ENCODE data around the gene TSPYL1. TPM values are rescaled to one million over a fixed set of nuclear protein-coding genes. Genes with fewer than 3 reads are reported as not detected.
"Not testable (repeated sequence)": the region's sequence is repeated elsewhere in the genome, so short reads cannot be mapped to it uniquely, and the experiment has no call there.

TSPYL1 gene
- polyA plus RNA-seq, 4 donors: 90.7 to 105 (median 102) TPM

DNA sequence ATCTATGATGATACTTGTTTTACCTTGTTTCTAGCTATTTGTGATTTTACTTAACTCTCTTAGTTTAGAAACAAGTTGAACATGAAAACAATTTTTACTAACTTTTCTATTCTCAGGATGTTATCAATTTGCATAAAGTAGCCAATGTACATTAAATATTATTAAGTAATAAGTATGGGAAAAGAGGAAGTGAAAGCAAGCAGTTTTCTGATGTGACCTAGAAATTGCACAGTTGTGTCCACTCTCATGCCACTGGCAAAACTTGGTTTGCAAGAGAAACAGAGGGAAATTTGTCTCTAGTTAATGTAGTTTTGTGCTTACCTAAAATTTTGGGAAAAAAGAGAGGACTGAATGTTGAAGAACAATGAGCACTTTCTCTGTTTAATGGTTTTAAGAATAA, 19.2 kb upstream of the TSPYL1 start:
- DNase-seq (ENCODE audit: low read depth in 4 of 4, low spot score in 2 of 4): no peak

DNA sequence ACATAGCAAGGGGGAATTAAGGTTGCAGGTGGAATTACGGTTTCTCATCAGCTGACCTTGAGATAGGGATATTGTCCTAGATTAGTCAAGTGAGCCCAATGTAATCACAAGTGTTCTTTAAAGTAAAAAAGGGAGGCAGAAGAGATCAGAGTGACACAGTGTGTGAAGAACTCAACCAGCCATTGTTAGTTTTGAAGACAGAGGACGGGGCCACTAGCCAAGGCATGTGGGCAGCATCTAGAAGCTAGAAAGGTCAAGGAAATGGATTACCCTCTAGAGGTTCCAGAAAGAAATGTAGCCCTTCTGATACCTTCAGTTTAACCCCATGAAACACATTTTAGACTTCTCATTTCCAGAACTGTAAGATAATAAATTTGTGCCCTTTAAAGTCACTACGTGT, 18.5 kb upstream of the TSPYL1 start:
- no peak for DNase-seq (ENCODE audit: low read depth in 4 of 4, low spot score in 2 of 4)

DNA sequence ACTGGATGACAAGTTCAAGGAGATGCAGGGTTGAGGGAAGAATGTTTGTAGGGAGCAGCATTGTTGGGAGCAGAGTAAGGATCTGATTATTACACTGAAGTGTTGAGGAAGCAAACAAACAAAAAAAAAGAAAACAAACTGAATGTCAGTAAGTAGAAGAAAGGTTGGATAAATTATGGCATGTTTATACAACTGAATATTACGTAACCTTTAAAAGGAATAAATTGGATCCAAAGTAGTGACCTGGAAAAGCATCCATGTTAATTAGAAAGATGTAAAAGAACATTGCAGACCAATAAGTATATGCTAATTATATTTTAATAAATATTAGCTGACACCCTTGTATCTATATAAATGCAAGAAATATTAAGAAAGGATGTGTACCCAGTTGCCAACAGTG, 12.8 kb upstream of the TSPYL1 start:
- no peak for DNase-seq (ENCODE audit: low read depth in 4 of 4, low spot score in 2 of 4)

- no peak for DNase-seq (ENCODE audit: low read depth in 4 of 4, low spot score in 2 of 4)
Measured at GRCh38 chr6:116291701-116292396, 12.1 kb upstream of the TSPYL1 start.

- no peak for DNase-seq (ENCODE audit: low read depth in 4 of 4, low spot score in 2 of 4)
Measured at GRCh38 chr6:116290799-116291198, 11.1 kb upstream of the TSPYL1 start.

GRCh38 chr6:116289876-116290275, 10.1 kb upstream of the TSPYL1 start:
- DNase-seq (ENCODE audit: low read depth in 4 of 4, low spot score in 2 of 4): no peak

DNA sequence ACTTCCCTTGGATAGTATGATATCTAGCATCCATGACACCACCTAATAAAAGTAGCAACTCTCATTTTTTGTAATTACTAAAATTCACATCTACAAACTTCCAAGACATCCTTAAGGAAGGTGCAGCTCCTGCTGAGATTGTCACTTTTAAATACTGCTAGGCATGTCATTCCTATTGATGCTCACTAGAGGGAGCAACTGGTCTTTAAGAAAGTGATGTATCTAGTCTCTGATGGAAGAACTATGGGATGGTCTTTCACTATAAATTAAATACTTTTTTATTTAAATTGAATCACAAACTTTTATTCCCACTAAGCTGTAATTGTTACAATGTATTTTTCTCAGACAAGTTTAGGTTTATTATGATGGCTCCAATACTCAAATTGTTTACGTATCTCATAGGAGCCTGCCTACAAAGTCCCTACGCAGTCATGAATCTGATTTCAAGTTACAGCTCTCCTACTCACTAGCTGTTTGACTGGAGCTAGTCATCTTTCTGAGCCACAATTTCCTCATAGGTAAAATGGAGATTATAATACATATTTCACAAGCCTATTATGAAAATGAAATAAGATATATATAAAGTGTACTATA, 8.1 kb upstream of the TSPYL1 start:
- no peak for DNase-seq (ENCODE audit: low read depth in 4 of 4, low spot score in 2 of 4)

DNA sequence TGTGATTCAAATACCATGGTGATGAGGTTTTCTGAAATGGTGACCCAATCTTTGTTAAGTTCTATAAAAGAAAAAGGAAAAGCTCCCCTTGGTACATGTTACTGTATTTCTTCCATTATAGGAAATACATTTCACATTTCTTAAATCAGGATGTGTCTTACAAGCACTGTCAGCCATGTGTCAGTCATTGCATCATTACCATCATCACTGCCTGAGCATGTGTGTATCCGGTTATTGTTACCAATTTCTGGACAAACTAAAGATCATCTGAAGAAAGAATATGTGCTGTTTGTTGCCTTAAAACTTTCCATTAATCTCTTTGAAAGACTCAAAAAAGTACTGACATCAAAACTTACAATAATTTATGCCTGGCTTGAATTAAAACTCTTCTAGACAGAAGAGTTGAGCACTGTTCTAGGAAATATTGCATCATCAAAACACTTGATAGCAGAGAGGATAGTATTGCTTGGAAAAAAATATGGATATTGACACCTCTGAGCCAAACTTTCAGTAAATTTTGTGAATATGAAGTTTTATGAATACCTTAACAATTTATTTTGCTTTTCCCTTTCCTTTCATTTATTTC, 7.1 kb upstream of the TSPYL1 start:
- no peak for DNase-seq (ENCODE audit: low read depth in 4 of 4, low spot score in 2 of 4)

- not testable (repeated sequence) for DNase-seq (ENCODE audit: low read depth in 4 of 4, low spot score in 2 of 4)
Measured at GRCh38 chr6:116284984-116285383, 5.3 kb upstream of the TSPYL1 start.

GRCh38 chr6:116283191-116283590, 3.5 kb upstream of the TSPYL1 start:
- no peak for DNase-seq (ENCODE audit: low read depth in 4 of 4, low spot score in 2 of 4)

DNA sequence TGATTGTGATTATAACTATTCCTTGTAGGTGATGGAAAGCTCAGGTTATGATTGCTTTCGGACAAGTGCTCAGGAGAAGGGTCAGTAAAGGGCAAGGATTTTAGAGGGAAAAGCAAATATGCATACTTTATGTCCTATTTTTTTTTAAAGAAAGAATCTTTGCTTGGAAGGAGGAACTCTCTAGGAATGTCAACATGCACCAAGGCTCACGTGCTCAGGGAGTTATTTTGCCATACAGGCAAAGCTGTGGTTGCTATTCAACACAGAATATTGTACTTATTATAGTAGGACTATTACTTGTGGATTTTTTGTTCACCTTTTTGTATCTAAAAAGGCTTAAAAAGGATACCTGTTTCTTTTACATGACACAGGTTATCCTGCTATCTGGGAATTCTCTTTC, 3.0 kb upstream of the TSPYL1 start:
- no peak for DNase-seq (ENCODE audit: low read depth in 4 of 4, low spot score in 2 of 4)

GRCh38 chr6:116280933-116281316, 1.2 kb upstream of the TSPYL1 start:
- no peak for DNase-seq (ENCODE audit: low read depth in 4 of 4, low spot score in 2 of 4)

DNA sequence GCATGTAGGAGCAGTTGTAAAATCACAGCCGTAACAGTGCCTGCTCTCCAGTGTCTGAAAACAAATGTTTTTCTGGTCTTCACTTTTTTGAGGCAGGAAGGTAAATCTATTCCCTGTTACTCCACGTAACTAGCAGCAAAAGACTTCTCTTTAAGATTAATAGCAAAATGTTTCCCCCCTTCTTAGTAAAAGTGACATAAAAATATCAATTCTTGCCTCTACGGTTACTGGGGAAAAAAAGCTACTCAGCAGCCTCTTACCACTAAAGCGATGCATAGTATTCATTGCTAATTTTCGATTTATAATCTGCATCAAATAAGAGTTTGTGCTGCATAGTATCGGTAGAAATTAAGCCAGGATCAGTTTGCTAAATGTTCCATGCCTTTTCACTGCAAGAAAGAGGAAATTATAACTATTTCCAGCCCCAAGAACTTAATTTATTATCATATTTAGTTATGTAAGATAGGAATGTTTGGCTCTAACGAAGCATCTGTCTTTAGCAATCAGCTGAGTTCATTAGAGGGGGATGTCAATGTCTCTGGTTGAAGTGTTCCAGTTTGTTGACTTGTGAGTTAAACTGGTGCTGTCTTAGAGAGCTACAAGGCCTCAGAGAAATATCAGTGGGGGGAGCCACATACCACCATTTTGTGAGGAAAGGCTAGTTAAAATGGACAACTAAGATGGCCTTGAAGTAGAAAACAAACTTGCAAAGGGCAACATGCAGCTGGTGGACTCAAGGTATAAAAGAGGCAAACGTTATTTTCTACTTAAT, 617 bp upstream of the TSPYL1 start:
- peak in 1 of 4 donors; percentile 47 for DNase-seq (ENCODE audit: low read depth in 4 of 4, low spot score in 2 of 4)

- no peak for DNase-seq (ENCODE audit: low read depth in 4 of 4, low spot score in 2 of 4)
Measured at GRCh38 chr6:116278854-116279231, 887 bp downstream of the TSPYL1 start.

- DNase-seq (ENCODE audit: low read depth in 4 of 4, low spot score in 2 of 4): no peak
Measured at GRCh38 chr6:116278481-116278829, 1.3 kb downstream of the TSPYL1 start.

DNA sequence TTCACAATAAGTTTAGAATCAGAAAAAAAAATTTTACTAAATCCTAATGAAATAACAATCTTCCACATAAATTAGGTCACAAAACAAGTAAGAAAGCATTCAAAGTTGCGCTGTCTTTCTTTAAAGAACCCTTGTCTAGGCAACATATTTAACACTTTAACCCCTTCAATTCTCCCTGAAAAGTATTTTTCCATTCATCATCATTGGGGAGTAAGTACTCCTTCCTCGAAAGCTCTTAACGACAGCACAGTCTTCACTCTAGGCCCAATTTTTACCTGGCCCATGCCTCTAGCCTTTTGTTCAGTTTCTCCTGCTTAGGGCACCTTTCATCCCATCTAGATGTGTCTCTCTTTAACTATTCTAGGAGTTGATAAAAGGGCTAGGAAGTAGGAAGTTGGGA, 2.6 kb downstream of the TSPYL1 start:
- DNase-seq (ENCODE audit: low read depth in 4 of 4, low spot score in 2 of 4): no peak

GRCh38 chr6:116271149-116271708, 8.5 kb downstream of the TSPYL1 start:
- no peak for DNase-seq (ENCODE audit: low read depth in 4 of 4, low spot score in 2 of 4)

GRCh38 chr6:116268589-116269293, 11.0 kb downstream of the TSPYL1 start:
- peak in 1 of 4 donors; percentile 62 for DNase-seq (ENCODE audit: low read depth in 4 of 4, low spot score in 2 of 4)

- DNase-seq (ENCODE audit: low read depth in 4 of 4, low spot score in 2 of 4): no peak
Measured at GRCh38 chr6:116267836-116268588, 11.7 kb downstream of the TSPYL1 start.

DNA sequence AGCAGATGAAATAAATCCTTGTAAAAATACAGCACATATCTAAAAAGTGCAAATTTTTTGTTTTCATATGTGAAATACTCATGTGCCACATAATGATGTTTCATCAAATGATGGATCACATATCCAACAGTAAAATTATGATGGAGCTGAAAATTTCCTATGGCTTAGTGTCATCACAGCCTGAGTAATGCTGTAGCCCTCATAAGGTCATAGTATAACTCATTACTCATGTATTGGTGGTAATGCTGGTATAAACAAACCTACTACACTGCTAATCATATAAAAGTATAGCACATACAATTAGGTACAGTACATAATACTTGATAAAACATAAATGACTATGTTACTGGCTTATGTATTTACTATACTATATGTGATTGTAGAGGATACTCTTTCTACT, 12.9 kb downstream of the TSPYL1 start:
- no peak for DNase-seq (ENCODE audit: low read depth in 4 of 4, low spot score in 2 of 4)

Measured in left renal cortex interstitium (tissue), 4 donors.